Breast epithelium (tissue), 3 donors: ENCODE results near the gene PORCN.
"Not testable (repeated sequence)": the region's sequence is repeated elsewhere in the genome, so short reads cannot be mapped to it uniquely, and the experiment has no call there.

ENCODE experiments used
- POLR2A ChIP-seq: fragments of 450-650 bp; IDR thresholded peaks from one replicate; pipeline ENCODE4 v1.6.1; 2016; ENCODE audit warnings: antibody characterized with exemption, mild to moderate bottlenecking, moderate library complexity
- TF ChIP-seq, protein P1 (sequence below), 3 donors: fragments of 450-650 bp; IDR thresholded peaks; one replicate each; pipeline ENCODE4 v1.5.1; 2016 to 2017; ENCODE audit warnings: antibody characterized with exemption in 3 of 3, mild to moderate bottlenecking in 3 of 3, moderate library complexity in 3 of 3

DNA sequence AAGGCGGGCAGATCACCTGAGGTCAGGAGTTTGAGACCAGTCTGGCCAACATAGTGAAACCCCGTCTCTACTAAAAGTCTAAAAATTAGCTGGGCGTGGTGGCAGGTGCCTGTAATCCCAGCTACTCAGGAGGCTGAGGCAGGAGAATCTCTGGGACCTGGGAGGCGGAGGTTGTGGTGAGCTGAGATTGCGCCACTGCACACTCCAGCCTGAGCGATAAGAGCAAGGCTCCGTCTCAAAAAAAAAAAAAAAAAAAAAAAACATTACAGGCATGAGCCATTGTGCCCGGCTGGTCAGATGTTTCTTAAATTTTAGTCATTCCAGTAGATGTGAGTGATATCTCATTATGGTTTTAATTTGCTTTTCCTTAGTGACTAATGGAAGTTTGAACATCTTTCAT lies 17.1 kb downstream of the PORCN start:
- TF ChIP-seq, protein P1, sequence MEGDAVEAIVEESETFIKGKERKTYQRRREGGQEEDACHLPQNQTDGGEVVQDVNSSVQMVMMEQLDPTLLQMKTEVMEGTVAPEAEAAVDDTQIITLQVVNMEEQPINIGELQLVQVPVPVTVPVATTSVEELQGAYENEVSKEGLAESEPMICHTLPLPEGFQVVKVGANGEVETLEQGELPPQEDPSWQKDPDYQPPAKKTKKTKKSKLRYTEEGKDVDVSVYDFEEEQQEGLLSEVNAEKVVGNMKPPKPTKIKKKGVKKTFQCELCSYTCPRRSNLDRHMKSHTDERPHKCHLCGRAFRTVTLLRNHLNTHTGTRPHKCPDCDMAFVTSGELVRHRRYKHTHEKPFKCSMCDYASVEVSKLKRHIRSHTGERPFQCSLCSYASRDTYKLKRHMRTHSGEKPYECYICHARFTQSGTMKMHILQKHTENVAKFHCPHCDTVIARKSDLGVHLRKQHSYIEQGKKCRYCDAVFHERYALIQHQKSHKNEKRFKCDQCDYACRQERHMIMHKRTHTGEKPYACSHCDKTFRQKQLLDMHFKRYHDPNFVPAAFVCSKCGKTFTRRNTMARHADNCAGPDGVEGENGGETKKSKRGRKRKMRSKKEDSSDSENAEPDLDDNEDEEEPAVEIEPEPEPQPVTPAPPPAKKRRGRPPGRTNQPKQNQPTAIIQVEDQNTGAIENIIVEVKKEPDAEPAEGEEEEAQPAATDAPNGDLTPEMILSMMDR (IDR thresholded peaks at IDR 0.05): not testable (repeated sequence)
- not testable (repeated sequence) for TF ChIP-seq POLR2A
